ENCODE data around the gene SLC35F1.

SLC35F1 gene

DNA sequence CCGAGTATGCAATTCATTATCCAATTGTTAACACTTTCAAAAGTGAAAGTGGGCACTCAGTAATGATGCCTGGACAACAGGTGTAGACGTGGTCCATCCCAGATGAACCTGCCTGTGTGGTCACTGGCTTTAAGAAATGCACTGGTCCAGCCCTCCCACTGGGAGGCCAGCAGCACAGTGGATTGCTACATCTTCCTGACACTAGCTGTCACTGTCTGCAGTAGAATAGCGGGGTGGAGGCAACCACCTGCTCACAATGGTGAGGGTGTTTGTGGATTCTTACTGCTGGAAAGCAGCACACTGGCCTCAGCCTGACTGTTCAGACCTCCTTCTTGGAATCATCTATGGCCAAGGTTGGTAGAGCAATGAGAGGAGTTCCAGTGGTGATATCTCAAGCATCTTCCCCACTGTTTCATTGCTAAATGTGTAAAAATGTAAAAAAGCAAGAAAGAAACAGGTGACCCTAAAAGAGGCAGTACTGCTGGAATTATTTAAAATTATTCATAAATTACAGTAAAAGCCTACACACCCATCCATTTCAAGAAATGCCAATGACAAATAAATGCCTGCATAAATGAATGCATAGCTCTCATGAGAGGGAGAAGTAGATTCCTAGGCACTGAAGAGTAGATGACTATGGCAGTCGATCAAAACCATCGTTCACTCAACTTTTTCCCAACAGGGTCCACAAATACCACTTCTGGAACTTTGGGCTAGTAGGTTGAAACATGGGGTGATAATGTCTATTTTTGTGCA lies 413.0 kb downstream of the SLC35F1 start:
- DNase-seq: no peak

GRCh38 chr6:118320652-118321051 lies 413.6 kb downstream of the SLC35F1 start:
- DNase-seq: peak; percentile 18

DNA sequence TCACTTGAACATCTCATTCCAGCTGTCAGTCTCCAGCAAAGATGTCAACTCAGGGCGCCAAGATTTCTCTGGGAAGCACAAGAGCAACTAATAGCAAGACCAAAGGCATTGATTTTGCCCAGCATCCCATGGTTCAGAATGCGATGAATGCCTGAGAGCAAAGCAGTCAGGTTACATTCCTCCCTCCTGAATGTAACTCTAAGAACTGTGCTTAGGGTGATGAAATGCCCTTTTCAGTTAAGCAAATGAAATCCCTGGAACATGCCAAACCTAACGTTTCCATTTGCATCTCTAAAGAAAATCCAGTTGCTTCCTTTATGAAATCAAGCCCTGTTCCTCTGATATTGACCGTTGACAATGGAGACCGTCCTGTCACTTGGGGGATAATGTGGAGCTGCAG lies 417.1 kb downstream of the SLC35F1 start:
- no peak for DNase-seq

GRCh38 chr6:118325220-118325860 lies 418.3 kb downstream of the SLC35F1 start:
- DNase-seq: no peak

- DNase-seq: no peak
Observed at GRCh38 chr6:118326712-118327111, 419.6 kb downstream of the SLC35F1 start.

DNA sequence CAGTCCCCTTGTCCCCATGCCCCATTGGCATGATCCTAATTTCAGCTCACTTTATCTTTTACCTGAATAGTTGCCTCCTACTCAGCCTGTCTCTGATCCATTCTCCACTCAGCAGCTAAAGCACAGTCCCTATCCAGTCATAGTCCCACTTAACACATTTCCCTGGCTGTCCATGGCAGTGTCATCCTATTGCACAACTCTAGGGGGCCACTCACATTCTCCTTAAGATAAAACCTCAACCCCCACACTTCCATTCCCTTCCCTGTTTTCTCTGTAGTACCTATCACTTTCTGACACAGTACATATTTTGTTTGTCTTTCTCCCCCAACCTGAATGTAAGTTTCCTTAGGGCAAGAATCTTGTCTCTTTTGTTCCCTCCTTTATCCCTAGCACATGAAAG lies 420.2 kb downstream of the SLC35F1 start:
- DNase-seq: no peak

- DNase-seq: no peak
Observed at GRCh38 chr6:118333772-118334171, 426.7 kb downstream of the SLC35F1 start.

GRCh38 chr6:118334634-118335033 lies 427.6 kb downstream of the SLC35F1 start:
- DNase-seq: no peak

- no peak for DNase-seq
Observed at GRCh38 chr6:118335325-118335816, 428.3 kb downstream of the SLC35F1 start.

- DNase-seq: no peak
Observed at GRCh38 chr6:118344014-118344670, 437.1 kb downstream of the SLC35F1 start.

DNA sequence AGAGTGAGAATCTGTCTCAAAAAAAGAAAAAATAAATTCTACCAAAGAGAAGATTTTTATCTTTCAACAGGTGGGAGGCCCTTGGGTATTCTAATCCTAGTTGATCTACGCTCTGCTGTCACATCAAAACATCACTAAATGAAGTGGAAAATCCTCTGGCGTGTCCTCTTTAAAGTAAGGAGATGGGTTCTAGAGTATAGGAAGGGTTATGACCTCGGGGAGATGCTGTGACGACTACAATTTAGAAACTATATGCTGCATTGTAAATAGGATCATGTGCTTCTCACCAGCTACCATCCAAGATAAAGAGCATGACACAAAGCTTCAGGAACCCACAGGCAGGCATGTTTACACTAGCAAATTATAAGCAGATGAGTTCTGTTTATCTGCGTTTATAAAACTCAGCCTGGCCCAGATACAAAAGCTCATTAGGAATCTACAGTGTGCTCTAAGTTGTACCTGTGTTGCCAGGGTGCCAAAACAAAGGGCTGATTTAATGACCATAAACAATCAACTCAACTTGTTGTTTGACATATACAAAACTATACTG lies 443.9 kb downstream of the SLC35F1 start:
- peak; percentile 30 for DNase-seq

DNA sequence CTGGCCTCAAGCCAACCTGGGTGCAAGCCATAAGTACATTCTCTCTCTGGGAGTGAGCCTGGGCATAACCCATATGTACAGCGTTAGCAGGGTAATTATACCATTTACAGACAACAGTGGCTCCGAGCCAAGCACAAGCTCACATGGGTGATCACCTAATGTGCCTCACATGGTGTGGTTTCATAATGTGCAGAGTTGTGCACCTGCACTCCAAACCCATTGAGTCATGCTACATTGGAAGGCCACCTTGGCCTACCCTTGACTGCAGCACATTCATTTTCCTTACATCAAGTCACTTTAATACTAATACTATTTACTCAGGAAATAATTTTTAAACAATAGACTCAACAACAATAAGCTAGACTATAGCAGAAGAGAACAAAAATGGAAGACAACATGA lies 446.5 kb downstream of the SLC35F1 start:
- no peak for DNase-seq

- DNase-seq: no peak
Observed at GRCh38 chr6:118354641-118355040, 447.6 kb downstream of the SLC35F1 start.

GRCh38 chr6:118356054-118356453 lies 449.0 kb downstream of the SLC35F1 start:
- DNase-seq: no peak

- no peak for DNase-seq
Observed at GRCh38 chr6:118356686-118357085, 449.6 kb downstream of the SLC35F1 start.
